NCI-H2196 treated with DMSO at 0.1 percent for 48 hours (cell line): Measurements from ENCODE around the gene TMEM59L.
"Not testable (repeated sequence)": the region's sequence is repeated elsewhere in the genome, so short reads cannot be mapped to it uniquely, and the experiment has no call there.

Source experiments
- DNase-seq: peaks from one replicate; lab custom pipeline; 2025; ENCODE audit not compliant: unreplicated experiment; lab: John Stamatoyannopoulos, UW

TMEM59L gene

DNA sequence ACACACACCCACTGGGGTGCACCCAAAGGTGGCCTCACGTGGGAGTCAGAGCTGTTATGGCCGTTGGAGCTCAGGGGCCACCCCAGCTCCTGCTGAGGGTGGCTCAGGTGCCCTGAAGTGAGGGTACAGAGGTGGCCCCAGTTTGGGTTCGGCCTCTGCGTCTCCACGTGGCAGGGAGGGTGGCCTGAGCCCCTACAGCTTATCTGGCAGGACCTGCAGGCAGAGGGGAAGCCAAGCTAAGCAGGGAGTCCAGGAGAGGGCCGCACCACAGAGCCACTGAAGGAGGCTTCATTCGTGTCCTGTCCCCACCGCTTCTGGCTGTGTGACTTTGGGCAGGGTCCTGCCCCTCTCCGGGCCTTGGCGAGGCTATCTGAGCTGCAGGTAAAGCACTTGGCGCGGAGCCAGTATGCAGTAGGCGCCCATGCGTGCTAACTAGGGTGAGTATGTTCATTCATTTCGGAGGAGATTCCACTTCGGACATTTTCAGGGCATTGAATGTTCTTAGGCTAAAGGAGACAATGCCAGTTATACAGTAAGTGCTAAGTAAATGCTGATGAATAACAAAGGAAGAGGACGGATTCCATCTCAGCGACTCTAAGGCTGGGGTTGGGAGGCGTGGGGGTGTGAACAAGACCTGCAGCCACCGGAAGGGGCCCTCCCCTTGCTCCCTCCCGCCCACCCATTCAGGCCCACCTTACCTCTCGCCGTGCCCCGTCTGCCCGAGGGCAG, 19.1 kb upstream of the TMEM59L start:
- DNase-seq = no peak

GRCh38 chr19:18594096-18594823, 18.4 kb upstream of the TMEM59L start:
- DNase-seq = peak; percentile 35

DNA sequence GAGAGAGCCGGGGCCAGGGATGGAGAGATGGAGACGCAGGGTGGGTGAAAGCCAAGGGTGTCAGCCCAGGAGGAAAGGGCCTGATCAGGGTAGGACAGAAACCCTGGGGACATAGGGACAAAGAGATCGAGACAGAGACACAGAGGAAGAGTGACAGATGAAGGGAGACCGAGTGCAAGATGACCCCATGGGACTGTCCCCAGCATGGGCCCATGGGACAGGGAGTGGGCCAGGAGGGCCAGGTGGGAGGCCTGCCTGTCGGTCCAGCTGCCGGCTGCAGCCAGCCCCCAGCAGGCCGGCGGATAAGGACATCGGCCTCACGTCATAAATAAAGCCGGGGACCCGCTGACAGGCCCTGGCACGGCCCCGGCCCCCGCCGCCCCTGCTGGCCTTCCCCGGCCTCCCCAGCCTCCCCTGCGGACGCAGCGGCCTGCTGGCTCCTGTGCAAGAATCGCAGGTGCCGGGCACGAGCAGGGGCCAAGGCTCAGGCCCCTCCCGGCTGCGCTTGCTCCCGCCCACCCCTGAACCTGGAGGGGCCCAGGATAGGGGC, 17.8 kb upstream of the TMEM59L start:
- no peak for DNase-seq

GRCh38 chr19:18595475-18595874, 17.2 kb upstream of the TMEM59L start:
- no peak for DNase-seq

- peak; percentile 21 for DNase-seq
Measured at GRCh38 chr19:18596752-18597157, 15.9 kb upstream of the TMEM59L start.

GRCh38 chr19:18597809-18598660, 14.6 kb upstream of the TMEM59L start:
- no peak for DNase-seq

- no peak for DNase-seq
Measured at GRCh38 chr19:18599485-18599884, 13.2 kb upstream of the TMEM59L start.

- not testable (repeated sequence) for DNase-seq
Measured at GRCh38 chr19:18600692-18601397, 11.8 kb upstream of the TMEM59L start.

GRCh38 chr19:18601875-18602274, 10.8 kb upstream of the TMEM59L start:
- no peak for DNase-seq

GRCh38 chr19:18603255-18603957, 9.3 kb upstream of the TMEM59L start:
- DNase-seq = no peak

DNA sequence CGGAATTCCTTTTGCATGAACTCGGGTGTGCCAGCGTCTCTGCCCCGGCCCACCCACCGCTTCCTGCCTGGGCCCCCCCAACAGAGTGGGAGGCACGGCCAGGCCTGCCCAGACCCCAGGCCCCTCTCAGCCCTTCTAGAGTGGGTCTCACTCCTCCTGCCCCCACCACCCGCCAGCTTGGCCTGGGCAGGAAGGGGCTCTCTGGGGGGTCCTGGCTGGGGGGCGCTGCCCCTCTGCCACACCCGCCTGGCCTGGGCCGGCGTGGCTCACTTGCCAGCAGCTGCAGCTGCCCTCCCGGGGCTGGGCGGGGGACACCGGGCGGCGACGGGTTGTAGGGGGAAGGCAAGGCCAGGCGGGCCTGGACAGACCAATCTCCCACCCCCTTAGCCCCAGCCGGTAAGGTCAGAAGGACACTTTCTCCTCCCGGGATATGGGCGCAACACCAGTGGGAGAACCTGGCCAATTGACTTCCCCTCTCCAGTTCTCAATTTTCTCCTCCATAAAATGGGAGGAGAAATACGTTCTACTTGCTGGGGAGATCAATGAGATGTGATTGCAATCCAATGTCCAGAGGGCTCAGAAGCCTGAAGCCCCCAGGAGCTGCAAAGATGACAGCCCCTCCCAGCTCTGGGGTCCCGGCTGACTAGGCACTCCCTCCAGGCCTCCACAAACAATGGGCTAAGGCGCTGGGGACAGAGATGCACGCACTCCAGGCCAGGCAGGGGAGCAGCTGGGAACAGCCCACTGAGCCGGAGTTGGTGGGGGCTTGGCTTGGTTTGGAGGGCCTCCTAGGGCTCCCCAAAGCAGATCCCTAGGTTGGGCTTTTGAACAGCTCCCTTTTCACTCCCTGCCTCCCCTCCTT, 8.5 kb upstream of the TMEM59L start:
- no peak for DNase-seq

- DNase-seq = no peak
Measured at GRCh38 chr19:18604820-18605159, 7.9 kb upstream of the TMEM59L start.

- DNase-seq = no peak
Measured at GRCh38 chr19:18605196-18605545, 7.5 kb upstream of the TMEM59L start.

DNA sequence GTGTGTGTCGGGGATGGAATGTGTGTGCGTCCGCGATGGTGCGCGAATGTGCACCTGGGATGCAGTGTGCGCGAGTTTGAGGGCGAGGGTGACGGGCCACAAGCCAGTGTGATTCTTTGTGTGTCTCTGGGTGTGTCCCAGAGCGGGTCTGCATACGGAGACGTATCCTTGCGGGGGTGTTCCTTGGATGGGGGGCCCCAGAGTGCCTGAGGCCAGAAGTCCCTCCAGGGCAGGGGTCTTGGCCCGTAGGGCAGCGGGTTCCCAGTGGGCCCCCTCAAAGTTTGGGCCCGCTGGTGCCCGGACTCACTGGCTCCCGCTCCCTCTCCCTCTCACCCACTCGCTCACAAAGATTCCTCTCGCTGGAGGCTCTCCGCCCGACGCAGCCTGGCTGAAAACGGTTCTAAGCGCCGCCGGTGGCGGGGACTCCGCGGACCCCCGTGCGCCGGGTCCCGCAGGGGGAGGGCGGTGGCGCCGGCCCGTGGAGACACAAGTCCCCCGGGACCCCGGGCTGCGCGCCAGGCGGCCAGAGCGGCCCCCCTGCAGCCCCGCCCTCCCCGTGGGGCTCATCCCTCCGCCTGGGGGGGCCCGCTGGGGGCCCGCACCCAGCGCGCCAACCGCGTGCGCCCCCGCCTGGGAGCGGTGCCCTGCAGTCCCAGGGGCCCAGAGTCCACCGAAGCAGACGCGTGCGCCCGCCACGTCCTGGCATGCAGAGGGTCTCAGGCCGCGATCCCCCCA, 7.0 kb upstream of the TMEM59L start:
- no peak for DNase-seq

- DNase-seq = no peak
Measured at GRCh38 chr19:18606281-18607225, 6.1 kb upstream of the TMEM59L start, which contains the start of gene CRLF1. TSS of gene CRLF1 (minus strand) at chr19:18606799. CDS start at chr19:18606656, 143 bp downstream.

GRCh38 chr19:18607226-18608101, 5.2 kb upstream of the TMEM59L start:
- DNase-seq = no peak
